K562 (cell line): Measurements from ENCODE around the gene PMEPA1. TPM values are rescaled to one million over a fixed set of nuclear protein-coding genes. Genes with fewer than 3 reads are reported as not detected.

ENCODE experiments used
- ATAC-seq: fragments of 200-7000 bp; cut with Tn5 transposase; 3 replicates; pipeline ENCODE4 v1.9.1; 2020; ENCODE audit warnings: moderate library complexity
- BruUV-seq: library from RNA; stranded (reverse); fragments of 400-500 nt; replicated peaks from 2 replicates; lab custom pipeline; 2021; lab: Mats Ljungman, UMichigan
- CTCF ChIA-PET: fragments of 300-600 bp; formaldehyde crosslinking; extraction: SDS; loops from one replicate; lab custom pipeline; 2021; ENCODE audit warnings: low intra/inter-chr PET ratio; lab: Yijun Ruan, JAX
- POLR2A ChIA-PET: fragments of 300-600, 350-650 bp; sonication (Branson Sonifier 250); formaldehyde crosslinking; extraction: SDS; loops from one replicate; lab custom pipeline; 2021; ENCODE audit warnings: antibody characterized with exemption, inconsistent platforms; lab: Yijun Ruan, JAX
- DNase-seq, 4 experiments: peaks; one replicate each; pipeline versions ENCODE4 v3.0.0 to v3.0.0-alpha.2; 2011 to 2018; ENCODE audit warnings: low spot score in 3 of 4, mixed read lengths in 3 of 4; ENCODE audit errors: extremely low read depth in 1 of 4
- FAIRE-seq: peaks from 2 replicates; lab custom pipeline; 2011; peaks lifted over from hg19 to GRCh38; lab: Jason Lieb, UNC
- H2AFZ ChIP-seq: 2 replicates; pipeline ENCODE4 v1.6.0; 2011; ENCODE audit warnings: low read depth, low read length, control low read depth, inconsistent platforms
- H3K27ac ChIP-seq: fragments of 200-600 bp; 3 replicates; pipeline ENCODE4 v1.8.0; 2011; ENCODE audit warnings: low read depth, mild to moderate bottlenecking, control low read depth, inconsistent platforms, low read length, moderate library complexity, mixed read lengths; ENCODE audit errors: extremely low read depth
- H3K27me3 ChIP-seq, 2 experiments: fragments of 300-600 bp in 1 of 2; 2 replicates in 1 of 2; 3 replicates in 1 of 2; pipeline versions ENCODE4 v1.6.0 to v1.8.0; 2011; ENCODE audit warnings: inconsistent platforms in 2 of 2, low read length in 2 of 2, mild to moderate bottlenecking in 1 of 2, mixed read lengths in 1 of 2, moderate library complexity in 1 of 2; ENCODE audit not compliant: control insufficient read depth in 2 of 2, insufficient read depth in 2 of 2
- H3K36me3 ChIP-seq: fragments of 300-600 bp; 3 replicates; pipeline ENCODE4 v1.8.0; 2011; ENCODE audit warnings: mild to moderate bottlenecking, low read length, inconsistent platforms; ENCODE audit not compliant: control insufficient read depth, insufficient read depth
- H3K4me1 ChIP-seq, 2 experiments: fragments of 200-600 bp in 1 of 2; replicated peaks in 1 of 2; 2 replicates in 1 of 2; 3 replicates in 1 of 2; pipeline versions ENCODE4 v1.5.1 to v1.8.0; 2011; ENCODE audit warnings: inconsistent platforms in 2 of 2, low read length in 2 of 2, mild to moderate bottlenecking in 1 of 2, mixed read lengths in 1 of 2, moderate library complexity in 1 of 2; ENCODE audit not compliant: control insufficient read depth in 2 of 2, insufficient read depth in 2 of 2
- H3K4me2 ChIP-seq: 2 replicates; pipeline ENCODE4 v1.6.1; 2011; ENCODE audit warnings: low read length, control low read depth, inconsistent platforms, mixed read lengths; ENCODE audit not compliant: insufficient read depth
- H3K4me3 ChIP-seq: fragments of 200-600 bp; sonication (generic), shearing (Covaris generic); 2 replicates; pipeline ENCODE4 v1.5.1; 2016; ENCODE audit warnings: control low read depth, inconsistent platforms
- H3K79me2 ChIP-seq: fragments of 200-600 bp; 3 replicates; pipeline ENCODE4 v1.8.0; 2011; ENCODE audit warnings: low read length, inconsistent platforms; ENCODE audit not compliant: control insufficient read depth, insufficient read depth
- H3K9ac ChIP-seq, 2 experiments: 2 replicates each; pipeline versions ENCODE4 v1.6.0 to v1.6.1; 2011; ENCODE audit warnings: low read depth in 2 of 2, low read length in 2 of 2, control low read depth in 1 of 2, inconsistent platforms in 1 of 2, mild to moderate bottlenecking in 1 of 2, mixed read lengths in 1 of 2; ENCODE audit not compliant: insufficient read depth in 1 of 2
- H3K9me1 ChIP-seq: one replicate; pipeline ENCODE4 v1.6.0; 2011; ENCODE audit warnings: inconsistent platforms, mild to moderate bottlenecking, low read length, moderate library complexity; ENCODE audit not compliant: control insufficient read depth, insufficient read depth
- H3K9me3 ChIP-seq: replicated peaks from 2 replicates; pipeline ENCODE4 v1.5.1; 2011; ENCODE audit warnings: low read depth, low read length, inconsistent platforms; ENCODE audit not compliant: control insufficient read depth, insufficient read depth
- H4K20me1 ChIP-seq: replicated peaks from 2 replicates; pipeline ENCODE4 v1.6.1; 2011; ENCODE audit warnings: low read length, inconsistent platforms, mixed read lengths; ENCODE audit not compliant: control insufficient read depth, insufficient read depth
- DACH1 ChIP-seq: fragments of 450-650 bp; IDR thresholded peaks from 2 replicates; pipeline ENCODE4 v1.6.1; 2018; ENCODE audit not compliant: partially characterized antibody
- HOXB6 ChIP-seq: fragments of 250-450 bp; sonication (Bioruptor Pico); IDR thresholded peaks from 2 replicates; pipeline ENCODE4 v1.5.1; 2022; ENCODE audit warnings: mild to moderate bottlenecking, borderline replicate concordance
- MCM7 ChIP-seq, 2 experiments: fragments of 450-650 bp; IDR thresholded peaks; 2 replicates each; pipeline ENCODE4 v1.6.1; 2016 to 2018
- MTA1 ChIP-seq: fragments of 450-650 bp; IDR thresholded peaks from 2 replicates; pipeline ENCODE4 v1.6.1; 2017; ENCODE audit warnings: borderline replicate concordance
- RBM25 ChIP-seq: fragments of 200-400 bp; formaldehyde crosslinking; IDR thresholded peaks from 2 replicates; pipeline ENCODE4 v1.6.1; 2018; ENCODE audit warnings: low read length, low read depth, moderate library complexity; ENCODE audit not compliant: severe bottlenecking
- RBM39 ChIP-seq: fragments of 200-400 bp; formaldehyde crosslinking; optimal IDR thresholded peaks from 2 replicates; pipeline ENCODE3; 2018; ENCODE audit warnings: low read depth, low read length
- ZNF124 ChIP-seq: sonication (generic); formaldehyde crosslinking; IDR thresholded peaks from 2 replicates; pipeline ENCODE4 v1.8.1; 2022; ENCODE audit warnings: missing genetic modification reagents
- WGBS: fragments of 100-300 bp; shearing (Covaris generic); methylation state at CpG from one replicate; pipeline ENCODE4 v1.1.6; 2016; ENCODE audit warnings: low coverage, mixed read lengths; ENCODE audit not compliant: insufficient coverage; ENCODE audit errors: missing lambda C conversion rate; 5-methylcytosine and 5-hydroxymethylcytosine counted together
- in situ Hi-C: fragments of 300-500 bp; cut with MboI; formaldehyde crosslinking; loops from 4 replicates; pipeline ENCODE4 v1.15.0; 2018; ENCODE audit warnings: inconsistent platforms, mixed read lengths
- intact Hi-C: fragments of 100-400 bp; cut with micrococcal nuclease; formaldehyde crosslinking; loops from 2 replicates; pipeline ENCODE4 v1.14.2; 2022
- polyA plus RNA-seq, 8 experiments: library from polyadenylated mRNA; depleted of rRNA in 4 of 8; stranded (reverse) in 5 of 8; unstranded in 3 of 8; fragments of >200 nt; fragmentation: Nextera tagmentation in 2 of 8; fragmentation: Illumina TruSeq in 1 of 8; extraction: Ambion mirVana in 2 of 8; extraction: Trizol in 1 of 8; gene quantifications; 2 replicates each; pipeline versions ENCODE4 v1.2.1 to v1.2.3, GENCODE V29; 2011 to 2014; ENCODE audit warnings: inconsistent platforms in 1 of 8, missing spikeins in 1 of 8
- total RNA-seq, 7 experiments: library from RNA; depleted of rRNA in 6 of 7; stranded (reverse); fragments of >200 nt in 6 of 7; fragmentation: Illumina TruSeq in 2 of 7; extraction: Trizol in 2 of 7; gene quantifications; 2 replicates each; pipeline versions ENCODE4 v1.2.1 to v1.2.3, GENCODE V29; 2011 to 2021; ENCODE audit warnings: low replicate concordance in 1 of 7

PMEPA1 gene
- total and polyA plus RNA-seq, 9 of the 15 experiments (the other 6 are each of a cell fraction or from before 2014, with no cell fraction given), result 0.16 TPM; not detected in 8

DNA sequence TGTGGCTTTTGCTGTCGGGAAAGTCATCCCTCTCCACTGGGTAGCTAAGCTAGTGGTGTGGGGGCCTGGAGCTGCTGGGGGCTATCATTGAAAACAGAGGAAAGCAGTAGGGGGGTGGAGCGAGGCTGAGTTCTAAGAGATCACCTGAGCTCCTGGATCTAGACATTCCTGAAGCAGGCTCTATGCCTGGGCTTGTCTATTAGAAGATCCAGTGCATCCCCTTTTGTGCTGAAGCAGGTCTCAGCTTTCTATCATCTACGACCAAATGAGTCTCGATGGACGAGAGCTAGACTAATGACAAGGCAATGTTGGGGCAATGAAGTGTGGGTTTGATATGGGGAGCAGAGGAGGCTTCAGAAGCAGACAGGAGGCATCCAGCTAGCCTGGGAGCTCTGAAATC, 108.1 kb downstream of the PMEPA1 start:
- Histone ChIP-seq H3K27me3 (peaks cover 6 to 54% of the 10 kb centered on the region in 2 experiments; a peak in 3 of 5 replicates), H3K9me1 (no peaks in the 10 kb centered on the region), H3K36me3 (no peaks in the 10 kb centered on the region), H3K9ac (no peak overlapping the region), H4K20me1 (0 out of 2 replicates have a peak, but pooled peaks cover 5% of the 10 kb centered on the region), H3K9me3 (peaks cover 7% of the 10 kb centered on the region; the same call in 1 of the 2 replicates), H3K4me1 (peaks cover 1 to 6% of the 10 kb centered on the region in 2 experiments; a peak in 4 of 5 replicates), H3K27ac (no peak overlapping the region), H3K4me3 (no peak overlapping the region), H3K79me2 (no peaks in the 10 kb centered on the region), H2AFZ (no peak overlapping the region), H3K4me2 (no peak overlapping the region)
- ATAC-seq (no peak), DNase-seq (no peak), FAIRE-seq (no peak)
- TF ChIP-seq DACH1 (no peak), RBM25 (peak; percentile 11)
- CTCF ChIA-PET, result no interaction called here
- in situ Hi-C loops (loop anchor here (25.0 kb wide), 1 partner anchor 611 kb away; no protein-coding TSS in a partner anchor), intact Hi-C loops (no loop called here)
- 0% methylated on average over 5 of the region's 5 CpGs for WGBS
- POLR2A ChIA-PET, result interaction anchor here (0.5 to 1.7 kb wide), 4 partner anchors 9 to 609 kb away, joined by 3 to 4 read pairs (median 3); no protein-coding TSS in a partner anchor
- no TSS peak for BruUV-seq

DNA sequence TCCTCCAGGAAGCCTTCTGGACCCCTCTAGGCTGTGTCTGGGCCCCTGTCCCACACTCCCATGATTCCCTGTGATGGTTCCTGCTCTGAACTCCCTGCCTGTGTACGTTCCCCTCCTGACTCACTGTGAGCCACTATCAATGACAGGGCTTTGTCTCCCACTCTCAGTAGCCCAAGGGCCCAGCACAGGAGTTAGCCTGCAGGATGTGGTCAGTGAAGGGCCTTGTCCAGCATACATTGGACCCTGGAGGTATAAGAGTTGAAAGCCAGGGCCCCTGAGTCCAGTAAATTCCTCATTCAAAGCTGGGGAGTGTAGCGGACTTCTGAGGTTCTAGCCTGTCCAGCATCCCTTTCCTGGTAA, 108.6 kb downstream of the PMEPA1 start:
- Histone ChIP-seq H2AFZ (no peak overlapping the region), H3K27me3 (peaks cover 6 to 54% of the 10 kb centered on the region in 2 experiments; a peak in 3 of 5 replicates), H3K79me2 (no peaks in the 10 kb centered on the region), H3K9ac (no peak overlapping the region), H3K4me3 (no peak overlapping the region), H3K36me3 (no peaks in the 10 kb centered on the region), H3K9me1 (no peaks in the 10 kb centered on the region), H3K9me3 (peaks cover 7% of the 10 kb centered on the region; the same call in 1 of the 2 replicates), H3K4me1 (peaks cover 4 to 10% of the 10 kb centered on the region in 2 experiments; a peak in 4 of 5 replicates), H3K4me2 (no peak overlapping the region), H4K20me1 (0 out of 2 replicates have a peak, but pooled peaks cover 8% of the 10 kb centered on the region), H3K27ac (no peak overlapping the region)
- WGBS, result 5% methylated on average over 2 of the region's 2 CpGs
- intact Hi-C loops, result no loop called here
- ChIA-PET CTCF (no interaction called here), POLR2A (interaction anchor here (0.6 to 1.7 kb wide), 2 partner anchors 9 to 93 kb away, joined by 3 to 4 read pairs; no protein-coding TSS in a partner anchor)
- in situ Hi-C loops, result loop anchor here (25.0 kb wide), 1 partner anchor 611 kb away; no protein-coding TSS in a partner anchor
- FAIRE-seq (no peak), DNase-seq (no peak), ATAC-seq (no peak)
- no TSS peak for BruUV-seq
- no peak for TF ChIP-seq MCM7 (IDR thresholded peaks at IDR 0.05)
- TF ChIP-seq MTA1, result no peak
- no peak for TF ChIP-seq ZNF124 (CRISPR knock-in tag)
- no peak for TF ChIP-seq HOXB6
- TF ChIP-seq RBM39, result no peak
